ENCODE results near the gene MS4A13.
"Not testable (repeated sequence)": the region's sequence is repeated elsewhere in the genome, so short reads cannot be mapped to it uniquely, and the experiment has no call there.

The MS4A13 gene

DNA sequence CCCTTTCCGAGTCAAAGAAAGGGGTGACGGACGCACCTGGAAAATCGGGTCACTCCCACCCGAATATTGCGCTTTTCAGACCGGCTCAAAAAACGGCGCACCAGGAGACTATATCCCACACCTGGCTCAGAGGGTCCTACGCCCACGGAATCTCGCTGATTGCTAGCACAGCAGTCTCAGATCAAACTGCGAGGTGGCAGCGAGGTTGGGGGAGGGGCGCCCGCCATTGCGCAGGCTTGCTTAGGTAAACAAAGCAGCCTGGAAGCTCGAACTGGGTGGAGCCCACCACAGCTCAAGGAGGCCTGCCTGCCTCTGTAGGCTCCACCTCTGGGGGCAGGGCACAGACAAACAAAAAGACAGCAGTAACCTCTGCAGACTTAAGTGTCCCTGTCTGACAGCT lies 17.2 kb downstream of the MS4A13 start:
- FAIRE-seq: not testable (repeated sequence)

DNA sequence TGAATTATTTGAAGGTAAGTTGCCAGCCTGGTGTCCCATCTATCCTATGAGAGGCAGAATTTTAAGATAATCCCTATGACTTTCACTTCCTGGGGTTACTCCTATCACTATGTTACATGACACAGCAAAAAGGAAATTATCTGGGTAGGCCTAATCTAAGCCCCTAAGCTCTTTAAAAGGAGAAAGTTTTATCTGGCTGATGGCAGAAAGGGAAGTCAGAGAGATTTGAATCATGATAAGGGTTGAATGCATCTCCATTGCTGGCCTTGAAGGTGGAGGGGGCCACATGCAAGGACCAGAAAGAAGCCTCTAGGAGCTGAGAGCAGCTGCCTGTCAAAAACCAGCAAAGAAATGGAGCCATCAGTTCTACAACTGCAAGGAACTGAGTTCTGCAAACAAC lies 23.4 kb downstream of the MS4A13 start:
- not testable (repeated sequence) for FAIRE-seq

DNA sequence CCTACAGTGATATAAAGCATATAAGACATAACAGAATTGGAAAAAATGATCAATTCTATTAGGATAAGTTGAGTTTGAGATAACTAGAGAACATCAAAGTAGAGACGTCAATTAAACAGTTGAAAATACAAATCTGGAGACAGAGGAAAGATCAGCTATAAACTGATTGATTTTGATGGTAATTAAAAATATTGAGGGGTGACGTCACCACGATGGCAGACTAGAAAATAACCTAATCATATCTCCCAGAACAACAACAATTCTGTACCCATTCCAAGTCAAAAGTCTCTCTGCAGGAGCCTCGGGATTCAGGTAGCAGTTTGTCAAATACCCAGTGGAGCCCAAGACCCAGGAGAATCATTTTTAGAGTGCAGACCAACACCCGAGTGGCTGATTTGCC lies 28.9 kb downstream of the MS4A13 start:
- FAIRE-seq: no peak

DNA sequence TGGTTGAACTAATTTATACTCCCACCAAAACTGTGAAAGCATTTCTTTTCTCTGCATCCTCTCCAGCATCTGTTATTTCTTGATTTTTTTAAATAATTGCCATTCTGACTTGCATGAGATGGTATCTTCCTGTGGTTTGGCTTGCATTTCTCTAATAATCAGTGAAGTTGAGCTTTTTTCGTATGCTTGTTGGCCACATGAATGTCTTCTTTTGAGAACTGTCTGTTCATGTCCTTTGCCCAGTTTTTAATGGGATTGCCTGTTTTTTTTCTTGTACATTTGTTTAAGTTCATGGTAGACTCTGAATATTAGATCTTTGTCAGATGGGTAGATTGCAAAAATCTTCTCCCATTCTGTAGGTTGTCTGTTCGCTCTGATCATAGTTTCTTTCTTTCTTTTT lies 46.1 kb downstream of the MS4A13 start:
- FAIRE-seq: no peak

DNA sequence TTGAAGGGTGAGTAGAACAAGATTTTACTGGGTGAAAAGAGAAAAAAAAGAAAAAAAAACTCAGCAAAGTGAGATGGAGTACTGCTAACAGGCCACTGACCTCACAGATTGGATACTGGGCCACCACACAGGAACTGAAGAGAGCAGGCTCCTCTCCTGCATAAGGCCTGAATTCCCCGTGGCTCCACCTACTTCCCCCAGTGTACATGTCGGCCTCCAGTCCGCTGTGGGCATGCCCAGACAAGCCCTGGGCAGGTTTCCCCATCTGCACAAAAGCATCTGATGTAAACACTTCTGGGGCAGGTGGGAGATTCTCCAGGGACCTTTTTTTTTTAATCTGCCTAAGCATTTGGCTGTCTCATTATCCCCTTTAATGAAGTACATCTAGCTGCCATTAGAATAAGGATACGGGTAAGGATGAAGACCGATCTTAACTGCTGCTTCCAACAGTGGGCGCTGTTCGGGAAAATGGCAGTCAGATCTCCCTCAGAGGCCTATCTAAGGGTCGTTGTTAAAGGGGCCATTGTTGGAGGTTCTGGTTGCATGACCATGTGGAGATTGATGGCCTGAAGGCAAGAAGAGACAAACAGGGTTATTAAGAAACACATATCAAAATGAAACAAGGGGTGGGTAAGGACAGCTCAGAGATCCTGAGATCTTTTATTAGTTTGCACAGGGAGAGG lies 48.5 kb downstream of the MS4A13 start:
- no peak for FAIRE-seq

DNA sequence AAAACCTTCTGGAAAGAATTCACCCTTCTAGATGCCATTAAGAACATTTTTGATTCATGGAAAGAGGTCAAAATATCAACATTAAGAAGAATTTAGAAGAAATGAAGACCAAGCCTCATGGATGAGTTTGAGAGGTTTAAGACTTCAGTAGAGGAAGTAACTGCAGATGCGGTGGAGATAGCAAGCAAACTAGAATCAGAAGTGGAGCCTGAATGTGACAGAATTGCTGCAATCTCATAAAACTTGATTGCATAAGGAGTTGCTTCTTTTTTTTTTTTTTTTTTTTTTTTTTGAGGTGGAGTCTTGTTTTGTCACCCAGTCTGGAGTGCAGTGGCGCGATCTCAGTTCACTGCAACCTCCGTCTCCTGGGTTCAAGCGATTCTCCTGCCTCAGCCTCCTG lies 51.6 kb downstream of the MS4A13 start:
- FAIRE-seq: no peak

DNA sequence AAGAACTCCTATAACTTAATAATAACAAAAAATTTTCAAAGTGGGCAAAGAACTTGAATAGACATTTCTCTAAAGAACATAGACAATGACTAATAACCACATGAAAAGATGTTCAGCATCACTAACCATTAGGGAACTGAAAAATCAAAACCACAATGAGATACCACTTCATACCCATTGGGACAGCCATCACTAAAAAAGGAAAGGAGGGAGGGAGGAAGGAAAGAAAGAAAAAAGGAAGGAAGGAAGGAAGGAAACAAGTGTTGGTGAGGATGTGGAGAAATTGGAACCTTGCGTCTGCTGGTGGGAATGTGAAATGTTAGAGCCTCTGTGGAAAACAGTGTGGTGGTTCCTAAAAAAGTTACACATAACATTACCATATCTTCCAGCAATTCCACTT lies 55.8 kb downstream of the MS4A13 start:
- no peak for FAIRE-seq

DNA sequence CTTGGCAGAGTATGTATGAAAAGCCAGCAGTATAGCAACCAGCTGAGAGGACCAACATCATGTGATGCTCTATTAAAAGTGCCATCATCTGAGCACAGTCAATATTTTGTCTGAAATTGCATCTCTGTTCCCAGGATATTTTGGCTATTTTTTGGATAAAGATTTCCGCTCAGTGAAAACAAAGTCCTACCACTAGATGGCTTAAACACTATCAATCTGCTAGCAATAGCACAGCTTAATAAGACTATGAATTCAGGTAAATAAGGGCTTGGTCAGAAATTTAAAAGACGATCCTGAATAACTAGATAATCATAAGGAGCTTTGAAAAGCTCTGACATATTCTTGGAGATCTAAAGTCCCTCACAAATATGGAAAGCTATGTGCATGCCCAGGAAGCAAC lies 74.4 kb downstream of the MS4A13 start:
- no peak for FAIRE-seq

Measured in colon (tissue), 2 donors.